ENCODE results near the gene ATXN1. TPM values are rescaled to one million over a fixed set of nuclear protein-coding genes. Genes with fewer than 3 reads are reported as not detected.
A peak's percentile ranks its signal among the peaks of the same experiment; 100 is the strongest.
"Not testable (repeated sequence)": the region's sequence is repeated elsewhere in the genome, so short reads cannot be mapped to it uniquely, and the experiment has no call there.

Gene ATXN1
- total RNA-seq, 2 experiments from 2014 or later, result 34.1 to 36.7 TPM

DNA sequence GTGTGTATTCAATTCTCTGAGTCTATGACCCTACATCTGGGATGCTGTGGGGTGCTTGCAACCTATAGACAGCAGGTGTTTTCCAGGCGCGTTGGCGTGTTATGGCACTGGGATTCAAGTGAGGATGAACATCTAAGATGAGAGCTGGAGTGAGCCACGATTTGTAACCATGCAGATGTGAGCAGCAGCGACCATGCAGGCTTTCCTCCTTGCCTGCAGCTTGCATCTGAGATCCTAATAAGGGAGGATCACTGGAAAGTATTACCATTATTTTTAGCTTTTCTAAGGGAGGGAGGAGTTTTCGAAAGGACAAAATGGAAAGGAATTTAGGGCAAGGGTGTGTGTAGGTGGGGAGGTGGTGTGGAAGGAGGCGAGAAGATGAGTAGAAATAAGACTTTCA lies 216.7 kb downstream of the ATXN1 start:
- CTCF ChIA-PET, result interaction anchor here (0.7 to 2.3 kb wide), 3 partner anchors 31 to 212 kb away, joined by 3 to 5 read pairs (median 3); no protein-coding TSS in a partner anchor
- no peaks in the 10 kb centered on the region for H3K9me3 Mint-ChIP-seq
- H3K27me3 Mint-ChIP-seq, result no peaks in the 10 kb centered on the region
- POLR2A ChIA-PET, result no interaction called here
- peaks cover 14% of the 10 kb centered on the region for H3K36me3 Mint-ChIP-seq
- DNase-seq, result no peak
- H3K27ac Mint-ChIP-seq, result no peak overlapping the region
- intact Hi-C loops (cut with micrococcal nuclease), result no loop called here
- no peak overlapping the region for H3K4me3 Mint-ChIP-seq
- H3K4me1 Mint-ChIP-seq (ENCODE audit: low read depth), result peaks cover 40% of the 10 kb centered on the region

DNA sequence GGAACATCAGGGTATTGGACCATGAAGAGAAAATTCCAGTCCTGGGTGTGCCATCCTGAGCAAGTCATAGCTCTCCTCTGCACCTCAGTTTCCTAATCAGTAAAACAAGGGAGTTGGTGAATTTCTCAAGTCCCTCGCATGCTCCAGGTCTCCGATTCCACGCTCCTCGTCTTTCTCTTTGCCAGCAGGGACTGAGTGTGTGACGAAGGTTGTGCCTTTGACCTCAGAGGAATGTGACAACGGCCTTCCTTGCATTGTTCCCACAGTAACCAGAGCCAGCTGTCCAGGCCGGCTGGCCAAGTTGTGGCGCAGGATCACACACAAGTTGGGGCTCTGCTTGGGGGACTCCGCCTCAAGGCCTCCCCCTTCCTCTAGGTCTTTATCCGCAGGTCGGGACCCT lies 217.3 kb downstream of the ATXN1 start:
- no peak for DNase-seq
- Mint-ChIP-seq H3K36me3 (peaks cover 14% of the 10 kb centered on the region), H3K27ac (no peak overlapping the region), H3K4me3 (no peak overlapping the region), H3K9me3 (no peaks in the 10 kb centered on the region), H3K4me1 (ENCODE audit: low read depth) (peaks cover 45% of the 10 kb centered on the region), H3K27me3 (no peaks in the 10 kb centered on the region)
- POLR2A ChIA-PET, result no interaction called here
- CTCF ChIA-PET, result interaction anchor here (0.6 to 2.3 kb wide), 2 partner anchors 30 to 135 kb away, joined by 3 to 5 read pairs; no protein-coding TSS in a partner anchor
- intact Hi-C loops (cut with micrococcal nuclease), result no loop called here

DNA sequence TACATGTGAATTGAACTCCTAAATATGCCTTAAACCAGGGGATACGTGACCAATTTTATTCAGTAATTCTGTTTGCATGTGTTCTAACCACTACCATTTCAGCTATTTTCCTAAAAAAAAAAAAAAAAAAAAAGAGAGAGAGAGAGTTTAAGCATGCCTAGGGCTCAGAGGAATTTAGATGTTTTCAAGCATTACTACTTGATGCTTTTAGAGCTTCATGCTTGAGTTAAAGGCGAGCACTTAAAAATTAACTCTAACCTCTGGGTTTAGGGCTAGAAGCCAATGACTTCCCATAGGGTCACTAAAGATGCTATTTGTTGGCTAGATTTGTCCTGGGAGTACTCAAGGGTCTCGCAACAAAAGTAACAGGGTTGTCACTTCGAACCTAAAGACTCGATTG lies 217.7 kb downstream of the ATXN1 start:
- intact Hi-C loops (cut with micrococcal nuclease), result no loop called here
- H3K27me3 Mint-ChIP-seq, result no peaks in the 10 kb centered on the region
- CTCF ChIA-PET, result interaction anchor here (0.6 kb wide), 1 partner anchor 135 kb away, joined by 3 read pairs; no protein-coding TSS in a partner anchor
- no peaks in the 10 kb centered on the region for H3K9me3 Mint-ChIP-seq
- peaks cover 47% of the 10 kb centered on the region for H3K4me1 Mint-ChIP-seq (ENCODE audit: low read depth)
- DNase-seq, result no peak
- H3K4me3 Mint-ChIP-seq, result no peak overlapping the region
- POLR2A ChIA-PET, result no interaction called here
- peaks cover 15% of the 10 kb centered on the region for H3K36me3 Mint-ChIP-seq
- H3K27ac Mint-ChIP-seq, result no peak overlapping the region

DNA sequence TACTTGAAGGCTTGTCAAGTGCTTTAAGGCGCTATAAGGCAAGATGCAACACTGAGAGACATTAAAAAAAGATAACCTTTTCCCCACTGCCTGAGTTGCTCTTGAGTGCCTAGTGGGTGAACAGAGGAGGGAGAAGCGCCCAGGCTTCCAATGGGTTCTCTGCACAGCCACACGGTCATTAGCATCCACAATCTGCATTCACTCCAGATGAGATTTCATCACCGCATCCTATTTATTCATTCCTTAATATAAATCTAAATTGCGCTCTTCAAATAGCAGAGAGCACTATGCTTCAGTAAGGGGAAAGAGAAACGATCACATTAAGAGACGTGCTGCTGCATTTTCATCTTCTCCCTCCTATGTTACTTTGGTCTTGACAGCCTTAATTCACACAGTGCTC lies 219.2 kb downstream of the ATXN1 start:
- no peak for DNase-seq
- peaks cover 11% of the 10 kb centered on the region for H3K36me3 Mint-ChIP-seq
- no peaks in the 10 kb centered on the region for H3K9me3 Mint-ChIP-seq
- H3K27ac Mint-ChIP-seq, result no peak overlapping the region
- ChIA-PET CTCF (interaction anchor here (1.3 kb wide), 1 partner anchor 50 kb away, joined by 5 read pairs; no protein-coding TSS in a partner anchor), POLR2A (interaction anchor here (1.5 kb wide), 1 partner anchor 216 kb away, joined by 4 read pairs; no protein-coding TSS in a partner anchor)
- H3K4me3 Mint-ChIP-seq, result no peak overlapping the region
- H3K27me3 Mint-ChIP-seq, result no peaks in the 10 kb centered on the region
- H3K4me1 Mint-ChIP-seq (ENCODE audit: low read depth), result peaks cover 43% of the 10 kb centered on the region
- intact Hi-C loops (cut with micrococcal nuclease), result no loop called here

DNA sequence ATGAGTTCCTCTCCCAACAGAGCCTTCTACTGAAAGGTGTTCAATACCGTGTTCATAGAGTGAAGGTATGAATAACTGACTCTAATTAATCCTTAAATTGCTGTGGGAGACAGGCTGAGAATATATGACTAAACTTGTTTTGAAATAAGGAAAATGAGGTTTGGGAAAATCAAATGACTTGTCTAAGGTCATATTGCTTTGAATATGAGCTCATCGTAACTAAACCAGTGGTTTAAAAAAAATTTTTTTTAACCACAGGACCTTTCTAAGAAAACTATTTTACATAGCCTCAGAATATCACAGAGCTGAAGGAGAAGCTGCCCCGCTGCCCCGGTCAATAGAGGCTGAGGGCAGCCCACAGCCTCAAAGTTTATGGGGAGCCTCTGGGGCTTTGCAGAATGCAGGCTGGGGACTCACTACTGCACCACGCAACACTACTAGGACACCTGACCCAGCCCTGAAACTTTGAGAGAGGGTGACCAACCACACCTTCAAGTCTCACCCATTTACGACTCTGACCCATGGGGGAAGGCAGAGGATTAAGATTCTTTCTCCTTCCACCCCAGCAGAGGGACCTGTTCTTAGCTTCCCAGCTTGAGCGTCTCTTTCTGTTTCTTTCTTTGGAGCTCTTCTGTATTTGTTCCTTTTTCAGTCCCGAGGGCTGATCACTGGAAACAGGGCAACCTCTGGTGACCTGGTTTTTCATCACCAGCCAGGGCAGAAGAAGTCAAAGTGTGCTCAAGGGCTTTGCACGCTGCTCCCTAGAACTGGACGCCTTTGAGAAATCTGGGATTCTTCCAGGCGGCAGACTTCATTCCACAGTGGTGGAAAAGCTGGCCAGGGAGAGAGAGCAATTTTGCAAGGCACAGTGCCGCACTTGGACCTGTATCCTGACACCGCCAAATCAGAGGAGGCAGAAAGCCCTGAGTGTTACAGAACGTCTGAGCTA lies 220.2 kb downstream of the ATXN1 start:
- intact Hi-C loops (cut with micrococcal nuclease), result no loop called here
- DNase-seq, result no peak
- ChIA-PET POLR2A (interaction anchor here (0.7 to 1.7 kb wide), 4 partner anchors 50 to 217 kb away, joined by 3 to 9 read pairs (median 4); no protein-coding TSS in a partner anchor), CTCF (interaction anchor here (0.6 to 1.3 kb wide), 7 partner anchors 11 to 474 kb away, joined by 3 to 5 read pairs (median 3); no protein-coding TSS in a partner anchor)
- Mint-ChIP-seq H3K27me3 (no peaks in the 10 kb centered on the region), H3K4me3 (no peak overlapping the region), H3K9me3 (no peaks in the 10 kb centered on the region), H3K4me1 (ENCODE audit: low read depth) (peaks cover 43% of the 10 kb centered on the region), H3K36me3 (peaks cover 9% of the 10 kb centered on the region), H3K27ac (no peak overlapping the region)

DNA sequence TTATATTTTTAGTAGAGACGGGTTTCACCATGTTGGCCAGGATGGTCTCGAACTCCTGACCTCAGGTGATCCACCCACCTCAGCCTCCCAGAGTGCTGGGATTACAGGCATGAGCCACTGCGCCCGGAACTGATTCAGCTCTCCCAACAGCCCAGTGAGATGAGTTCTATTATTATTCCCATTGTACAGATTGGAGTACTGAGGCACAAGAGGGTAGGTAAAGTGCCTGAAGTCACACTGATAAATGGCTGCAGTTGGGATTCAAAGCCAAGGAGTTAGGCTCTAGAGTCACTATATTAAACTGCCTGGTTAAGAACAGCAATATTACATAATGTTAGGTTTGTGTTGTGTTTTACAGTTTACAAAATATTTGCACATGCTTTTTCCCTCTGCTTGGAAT lies 220.9 kb downstream of the ATXN1 start:
- H3K36me3 Mint-ChIP-seq; intact Hi-C loops (cut with micrococcal nuclease); H3K27me3 Mint-ChIP-seq; DNase-seq; H3K4me3 Mint-ChIP-seq; H3K9me3 Mint-ChIP-seq; H3K27ac Mint-ChIP-seq: not testable (repeated sequence)
- ChIA-PET POLR2A (interaction anchor here (1.5 to 1.7 kb wide), 2 partner anchors 51 to 218 kb away, joined by 4 to 9 read pairs; no protein-coding TSS in a partner anchor), CTCF (interaction anchor here (0.6 to 1.0 kb wide), 2 partner anchors 27 to 66 kb away, joined by 3 to 5 read pairs; no protein-coding TSS in a partner anchor)
- peaks cover 48% of the 10 kb centered on the region for H3K4me1 Mint-ChIP-seq (ENCODE audit: low read depth)

DNA sequence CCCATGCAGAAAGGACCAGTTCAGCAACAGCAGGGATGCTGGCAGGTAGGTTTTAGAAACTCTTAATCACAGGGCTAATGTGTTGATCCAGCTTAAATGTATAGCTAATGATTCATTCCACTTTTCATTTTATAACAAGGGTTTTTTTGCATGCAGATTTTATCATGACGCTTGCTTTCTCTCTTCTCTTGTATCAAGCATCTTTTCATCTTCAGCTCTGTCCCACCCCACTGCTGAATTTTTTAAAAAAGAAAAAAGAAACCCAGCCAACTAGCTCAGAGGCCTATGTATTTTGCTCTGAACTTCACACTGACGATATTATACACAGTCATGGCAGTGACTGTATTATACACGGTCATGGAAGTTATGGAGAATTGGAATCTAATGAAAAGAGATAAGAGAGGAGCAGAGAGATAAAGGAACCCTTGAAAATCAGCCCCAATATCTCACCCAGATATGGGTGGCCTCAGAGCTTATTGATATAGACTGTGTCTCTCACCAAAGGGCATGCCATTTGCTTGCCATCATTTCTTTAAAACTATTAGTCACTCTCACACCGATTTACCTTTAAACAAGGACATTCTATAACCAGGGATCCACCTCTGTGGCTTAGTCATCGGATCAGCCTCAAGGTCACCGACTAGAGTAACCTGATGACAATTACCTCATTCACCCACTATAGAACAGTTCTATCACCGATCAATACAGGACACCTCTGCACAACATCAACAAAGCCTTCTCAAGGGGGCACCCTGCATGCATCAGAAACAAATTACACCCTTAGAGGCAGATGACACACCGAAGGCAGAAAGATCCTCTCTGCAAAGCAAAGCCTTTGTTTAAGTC lies 222.0 kb downstream of the ATXN1 start:
- ChIA-PET CTCF (interaction anchor here (1.3 kb wide), 1 partner anchor 26 kb away, joined by 3 read pairs; no protein-coding TSS in a partner anchor), POLR2A (interaction anchor here (0.9 to 1.7 kb wide), 3 partner anchors 50 to 161 kb away, joined by 3 to 9 read pairs (median 3); no protein-coding TSS in a partner anchor)
- no peaks in the 10 kb centered on the region for H3K9me3 Mint-ChIP-seq
- H3K4me3 Mint-ChIP-seq, result no peak overlapping the region
- H3K4me1 Mint-ChIP-seq (ENCODE audit: low read depth), result peaks cover 49% of the 10 kb centered on the region
- intact Hi-C loops (cut with micrococcal nuclease), result loop anchor here (10.0 kb wide), 1 partner anchor 415 kb away; no protein-coding TSS in a partner anchor
- DNase-seq, result no peak
- peaks cover 6% of the 10 kb centered on the region for H3K36me3 Mint-ChIP-seq
- H3K27me3 Mint-ChIP-seq, result no peaks in the 10 kb centered on the region
- H3K27ac Mint-ChIP-seq, result peak overlapping the region; percentile 28

DNA sequence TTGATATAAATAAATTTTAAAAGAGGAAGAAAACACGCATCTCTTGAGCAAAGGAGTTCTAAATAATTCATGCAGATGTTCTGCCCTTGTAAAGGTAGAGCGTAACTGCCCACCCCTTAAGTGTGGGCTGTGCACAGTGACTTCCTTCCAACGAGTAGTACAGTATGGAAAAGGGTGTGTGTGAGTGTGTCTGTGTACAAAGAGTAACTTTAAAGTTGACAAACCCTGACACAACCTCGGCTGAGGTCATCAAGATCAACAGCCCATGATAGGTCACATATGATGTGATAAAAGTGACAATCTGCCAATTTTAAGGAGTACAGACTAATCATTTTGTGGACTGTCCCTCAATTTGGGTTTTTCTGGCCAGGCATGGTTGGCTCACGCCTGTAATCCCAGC lies 225.7 kb downstream of the ATXN1 start:
- H3K4me1 Mint-ChIP-seq (ENCODE audit: low read depth), result peaks cover 58% of the 10 kb centered on the region
- intact Hi-C loops (cut with micrococcal nuclease), result loop anchor here (10.0 kb wide), 1 partner anchor 419 kb away; no protein-coding TSS in a partner anchor
- no peak overlapping the region for H3K4me3 Mint-ChIP-seq
- H3K36me3 Mint-ChIP-seq, result peaks cover 6% of the 10 kb centered on the region
- no peak for DNase-seq
- ChIA-PET POLR2A (no interaction called here), CTCF (interaction anchor here (1.2 to 3.0 kb wide), 2 partner anchors 19 to 23 kb away, joined by 3 to 24 read pairs; no protein-coding TSS in a partner anchor)
- no peaks in the 10 kb centered on the region for H3K9me3 Mint-ChIP-seq
- no peak overlapping the region for H3K27ac Mint-ChIP-seq
- no peaks in the 10 kb centered on the region for H3K27me3 Mint-ChIP-seq

DNA sequence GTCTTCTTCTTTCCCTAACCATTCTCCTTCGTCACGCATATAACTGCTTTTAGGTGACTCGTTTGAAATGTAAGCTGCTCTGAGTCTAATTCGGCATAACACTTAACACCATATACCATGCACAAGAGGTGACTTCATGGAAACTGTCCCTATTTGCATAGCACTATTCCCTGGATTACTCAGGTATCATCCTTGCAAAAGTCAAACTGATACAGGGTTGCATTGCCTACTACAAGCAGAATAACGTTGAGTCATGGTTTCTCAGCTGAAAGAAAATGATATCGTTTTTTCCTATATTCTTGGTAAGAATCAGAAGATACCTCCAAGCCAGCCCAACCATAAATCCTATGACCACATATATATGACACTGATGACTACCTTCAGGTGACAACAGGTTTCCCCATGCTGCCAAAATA lies 227.5 kb downstream of the ATXN1 start:
- CTCF ChIA-PET, result interaction anchor here (1.1 to 3.0 kb wide), 4 partner anchors 21 to 238 kb away, joined by 5 to 24 read pairs (median 8); no protein-coding TSS in a partner anchor
- H3K27ac Mint-ChIP-seq, result peak overlapping the region; percentile 77
- H3K27me3 Mint-ChIP-seq, result no peaks in the 10 kb centered on the region

DNA sequence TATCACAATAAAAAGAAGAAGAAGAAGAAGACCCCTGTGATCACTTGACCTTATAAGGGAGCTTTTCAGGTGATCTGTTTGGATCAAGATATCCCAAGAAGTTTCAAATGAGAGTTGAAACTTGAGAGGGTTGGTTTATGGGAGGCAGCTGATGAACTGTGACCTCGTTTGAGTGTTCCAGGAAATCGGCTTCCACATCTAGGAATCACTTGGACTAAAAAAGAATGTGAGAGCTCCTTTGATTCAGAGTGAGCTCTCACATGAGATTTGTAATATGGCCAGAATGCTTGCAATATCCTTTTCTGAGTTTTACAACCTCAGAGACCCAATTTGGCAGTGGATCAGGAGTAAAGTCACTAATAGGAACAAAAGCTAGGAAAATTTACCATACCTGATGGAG lies 228.1 kb downstream of the ATXN1 start:
- H3K4me1 Mint-ChIP-seq (ENCODE audit: low read depth), result peaks cover 41% of the 10 kb centered on the region
- H3K36me3 Mint-ChIP-seq, result no peaks in the 10 kb centered on the region
- no peaks in the 10 kb centered on the region for H3K27me3 Mint-ChIP-seq
- POLR2A ChIA-PET, result interaction anchor here (0.6 to 1.8 kb wide), 6 partner anchors 20 to 224 kb away, joined by 3 to 14 read pairs (median 4); no protein-coding TSS in a partner anchor
- H3K4me3 Mint-ChIP-seq, result no peak overlapping the region
- no peaks in the 10 kb centered on the region for H3K9me3 Mint-ChIP-seq
- intact Hi-C loops (cut with micrococcal nuclease), result loop anchor here (1.0 to 10.0 kb wide), 9 partner anchors 21 to 422 kb away; no protein-coding TSS in a partner anchor
- H3K27ac Mint-ChIP-seq, result peak overlapping the region; percentile 77
- CTCF ChIA-PET, result interaction anchor here (1.1 to 3.0 kb wide), 2 partner anchors 21 to 230 kb away, joined by 8 to 24 read pairs; no protein-coding TSS in a partner anchor
- DNase-seq, result no peak

More for the DNA sequence above, 227.5 kb downstream of the ATXN1 start:
- Mint-ChIP-seq H3K36me3 (no peaks in the 10 kb centered on the region), H3K4me1 (ENCODE audit: low read depth) (peaks cover 43% of the 10 kb centered on the region), H3K4me3 (no peak overlapping the region), H3K9me3 (no peaks in the 10 kb centered on the region)
- intact Hi-C loops (cut with micrococcal nuclease), result loop anchor here (1.0 to 10.0 kb wide), 9 partner anchors 21 to 421 kb away; no protein-coding TSS in a partner anchor
- DNase-seq, result no peak
- POLR2A ChIA-PET, result interaction anchor here (0.6 to 1.8 kb wide), 8 partner anchors 21 to 223 kb away, joined by 3 to 14 read pairs (median 4); no protein-coding TSS in a partner anchor

DNA sequence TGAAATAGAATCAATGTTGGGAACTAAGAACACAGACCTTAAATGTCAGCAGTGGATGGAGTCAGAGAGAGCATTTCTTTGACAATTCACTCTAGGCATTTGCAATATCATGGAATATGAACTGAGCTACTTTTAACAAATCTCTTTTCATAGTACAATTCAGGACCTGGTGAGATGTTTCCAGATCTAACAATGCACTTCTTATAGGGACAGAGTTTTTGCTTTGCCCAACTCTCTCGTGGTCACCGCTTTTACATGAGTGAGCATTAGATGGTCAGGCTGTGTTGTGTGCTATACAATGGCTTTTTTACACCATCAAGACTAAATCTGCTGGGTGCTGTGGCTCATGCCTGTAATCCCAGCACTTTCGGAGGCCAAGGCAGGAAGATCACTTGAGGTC lies 233.6 kb downstream of the ATXN1 start:
- Mint-ChIP-seq H3K27me3 (no peaks in the 10 kb centered on the region), H3K4me3 (no peak overlapping the region), H3K36me3 (peaks cover 13% of the 10 kb centered on the region), H3K27ac (no peak overlapping the region), H3K4me1 (ENCODE audit: low read depth) (peaks cover 25% of the 10 kb centered on the region), H3K9me3 (no peaks in the 10 kb centered on the region)
- DNase-seq, result no peak
- intact Hi-C loops (cut with micrococcal nuclease), result no loop called here
- POLR2A ChIA-PET, result no interaction called here
- CTCF ChIA-PET, result no interaction called here
